Measurements from ENCODE around the gene CSNK1E.

CSNK1E gene

DNA sequence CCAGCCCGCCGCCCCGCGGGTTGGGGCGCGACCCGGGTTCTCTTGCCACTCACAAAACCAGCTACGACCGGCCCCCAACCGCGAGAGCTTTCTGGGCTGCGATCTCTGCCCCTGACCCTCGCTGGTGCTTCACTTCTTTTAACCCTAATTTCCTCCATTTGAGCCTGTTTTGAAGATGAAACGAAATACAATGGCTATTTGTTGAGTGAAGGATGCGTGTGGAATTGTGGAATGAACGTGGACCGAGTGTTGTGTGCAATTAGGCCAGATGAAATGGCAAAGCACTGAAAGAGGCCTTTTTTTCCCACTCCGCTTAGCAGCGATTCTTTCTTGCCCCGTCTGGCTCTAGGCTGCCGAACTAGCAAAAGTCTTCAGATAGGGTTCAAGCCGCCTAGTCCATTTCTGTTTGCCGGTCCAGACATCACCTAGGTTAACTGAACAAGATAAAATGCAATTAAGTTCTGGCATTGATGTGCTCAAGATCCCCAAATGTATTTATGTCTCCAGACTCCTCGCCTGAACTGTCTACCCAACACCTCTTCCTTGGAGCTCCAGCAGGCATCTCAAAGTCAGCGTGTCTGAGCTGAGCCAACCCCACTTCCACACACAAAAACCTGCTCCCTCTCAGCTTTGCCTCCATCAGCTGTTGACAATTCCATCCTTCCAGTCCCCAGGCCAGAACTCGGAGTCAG, 44.0 kb downstream of the CSNK1E start:
- DNase-seq (ENCODE audit: low spot score): no peak

DNA sequence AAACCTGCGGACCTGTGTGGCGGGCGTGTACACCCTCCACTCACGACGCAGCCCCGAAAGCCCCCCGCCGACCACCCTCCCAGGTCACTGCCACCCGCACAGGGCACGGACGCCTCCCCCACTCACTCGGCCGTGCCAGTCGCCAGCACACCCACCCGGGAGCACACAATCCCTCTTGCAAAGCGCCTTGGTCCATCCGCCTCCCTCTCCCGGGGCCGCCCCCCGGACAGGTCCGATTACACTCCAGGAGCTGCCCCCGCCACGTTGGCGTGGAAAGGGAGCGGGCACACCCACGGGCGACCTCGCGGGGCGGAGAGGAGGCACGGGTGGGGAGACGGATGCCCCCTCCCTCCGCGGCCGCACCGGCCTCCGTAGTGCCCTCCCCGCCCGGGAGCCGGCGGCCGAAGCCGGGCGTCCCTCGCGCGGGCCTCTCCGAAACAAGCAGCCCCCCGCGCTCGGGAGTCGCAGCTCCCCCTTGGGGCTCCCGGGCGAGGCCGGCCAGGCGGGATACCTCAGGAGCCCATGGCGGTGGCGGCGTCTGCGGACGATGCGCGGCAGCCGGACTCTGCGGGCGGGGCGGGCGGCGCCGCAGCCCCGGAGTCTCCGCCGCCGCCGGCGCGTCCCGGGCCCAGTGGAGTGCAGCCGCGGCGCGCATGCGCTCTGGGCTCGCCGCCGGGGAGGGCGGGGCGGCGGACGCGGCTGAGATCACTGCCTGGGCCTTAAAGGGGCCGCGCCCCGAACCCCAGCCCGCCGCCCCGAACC, 44.7 kb downstream of the CSNK1E start, which contains the start of gene TMEM184B:
TSS of gene TMEM184B (minus strand) at position 638 of the 762 bp plus-strand sequence. CDS start 25,049 bp downstream, outside the sequence.
- peak; percentile 72 for DNase-seq (ENCODE audit: low spot score)

DNA sequence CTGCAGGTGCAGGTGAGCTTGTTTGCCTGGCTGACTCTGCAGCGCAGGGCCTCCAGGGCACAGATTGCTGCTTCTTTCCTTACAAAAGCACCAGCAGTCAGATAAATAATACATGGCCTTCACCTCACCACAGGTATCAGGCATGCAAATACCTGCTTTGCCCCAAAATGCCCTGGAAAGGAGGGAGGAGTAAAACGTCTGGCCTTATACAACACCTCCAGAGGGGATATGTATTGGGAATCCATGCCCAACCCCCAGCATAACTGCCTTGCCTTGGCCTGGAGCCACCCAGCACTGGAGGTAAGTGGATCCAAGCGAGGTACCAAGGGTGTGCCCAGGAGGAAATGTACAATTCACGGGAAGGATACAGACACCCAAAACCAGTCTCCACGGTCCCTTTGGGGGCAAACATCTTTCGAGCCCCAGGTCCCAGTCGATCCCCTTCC, 45.3 kb downstream of the CSNK1E start:
- DNase-seq (ENCODE audit: low spot score): no peak

DNA sequence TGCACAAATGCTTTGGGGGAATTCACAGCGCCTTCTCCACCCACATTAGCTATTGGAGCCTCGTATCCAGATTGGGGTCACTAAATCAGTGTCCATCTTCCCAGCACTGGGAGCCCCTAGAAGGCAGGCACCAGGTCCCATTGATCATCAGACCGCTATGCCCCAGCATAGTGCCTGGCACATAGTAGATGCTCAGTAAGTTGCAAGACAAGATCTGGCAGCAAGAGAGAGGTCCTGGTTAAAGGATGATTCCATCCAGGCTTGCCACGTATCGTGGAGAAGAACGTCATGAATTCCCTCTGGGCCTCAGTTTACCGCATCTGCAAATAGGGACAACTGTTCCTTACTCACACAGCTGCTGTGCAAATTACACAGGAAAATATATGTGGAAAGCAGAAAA, 46.1 kb downstream of the CSNK1E start:
- no peak for DNase-seq (ENCODE audit: low spot score)

DNA sequence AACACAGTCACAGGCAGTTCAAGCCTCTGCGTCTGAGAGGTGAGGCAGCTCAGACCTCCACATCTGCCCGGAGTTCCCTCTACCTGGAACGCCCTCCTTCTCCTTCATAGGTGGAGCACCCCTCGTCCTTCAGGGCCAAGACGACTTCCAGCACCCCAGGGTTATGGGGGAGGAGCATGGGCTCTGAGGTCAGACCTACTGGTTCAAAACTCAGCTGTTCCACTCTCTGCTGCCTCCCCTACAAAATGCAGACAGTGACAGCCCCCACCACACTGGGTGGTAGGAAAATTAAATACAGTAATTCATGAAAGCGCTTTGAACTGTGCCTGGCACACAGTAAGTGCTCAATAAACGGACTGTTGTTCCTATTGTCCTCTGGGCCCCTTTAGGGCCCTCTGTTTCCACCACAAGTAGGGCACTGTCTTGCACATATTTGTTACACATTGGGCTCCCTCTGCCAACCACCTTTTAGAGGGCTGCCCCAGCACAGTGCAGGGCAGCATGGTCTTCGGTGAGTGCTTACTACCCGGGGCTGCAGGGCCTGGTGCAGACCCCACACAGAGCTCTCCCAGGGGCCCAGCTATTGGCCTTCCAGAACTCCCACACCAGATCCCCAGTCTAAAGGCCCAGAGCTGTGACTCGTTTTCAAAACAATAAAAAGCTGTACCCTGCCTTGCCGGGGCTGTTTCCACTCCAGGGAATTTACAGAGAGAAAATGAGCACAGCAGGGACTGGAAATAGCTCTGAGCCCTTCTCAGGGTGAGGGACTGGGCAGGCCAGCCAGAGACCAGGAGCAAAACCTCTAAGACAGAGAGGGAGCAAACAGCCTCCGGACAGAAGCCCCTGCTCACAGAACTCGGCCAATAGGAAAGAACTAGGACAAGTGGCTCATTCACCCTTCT, 46.9 kb downstream of the CSNK1E start:
- DNase-seq (ENCODE audit: low spot score): no peak

DNA sequence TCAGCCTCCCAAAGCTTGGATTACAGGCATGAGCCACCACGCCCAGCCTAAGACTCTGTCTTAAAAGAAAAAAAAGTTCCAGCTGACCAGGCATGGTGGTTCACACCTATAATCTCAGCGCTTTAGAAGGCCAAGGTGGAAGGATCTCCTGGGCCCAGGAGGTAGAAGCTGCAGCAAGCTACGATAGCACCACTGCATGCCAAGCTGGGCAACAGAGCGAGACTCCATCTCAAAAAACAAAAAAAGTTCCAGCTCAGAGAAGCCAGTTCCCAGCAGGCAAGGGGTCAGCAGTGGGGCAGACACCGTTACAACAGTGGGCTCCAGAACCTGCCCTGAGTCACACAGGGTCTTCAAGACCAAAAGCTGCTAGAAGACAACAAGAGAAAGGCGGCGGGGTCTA, 47.8 kb downstream of the CSNK1E start:
- no peak for DNase-seq (ENCODE audit: low spot score)

DNA sequence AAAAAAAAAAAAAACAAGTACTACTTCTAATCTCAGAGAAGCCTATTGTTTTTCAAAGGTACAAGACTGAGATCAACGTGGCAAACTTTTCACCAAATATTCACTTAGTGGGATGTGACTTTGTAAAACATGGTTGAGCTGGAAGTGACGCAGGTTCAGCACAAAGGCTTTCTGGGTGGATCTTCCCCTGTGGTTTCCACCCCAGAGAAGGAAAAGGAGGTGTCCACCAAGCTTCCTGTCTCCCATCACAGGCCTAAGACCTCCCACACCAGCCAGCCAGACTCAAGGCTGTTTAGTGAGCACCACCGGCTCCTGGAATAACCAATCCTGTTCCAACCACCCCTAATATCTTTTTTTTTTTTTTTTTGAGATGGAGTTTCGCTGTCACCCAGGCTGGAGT, 50.1 kb downstream of the CSNK1E start:
- no peak for DNase-seq (ENCODE audit: low spot score)

DNA sequence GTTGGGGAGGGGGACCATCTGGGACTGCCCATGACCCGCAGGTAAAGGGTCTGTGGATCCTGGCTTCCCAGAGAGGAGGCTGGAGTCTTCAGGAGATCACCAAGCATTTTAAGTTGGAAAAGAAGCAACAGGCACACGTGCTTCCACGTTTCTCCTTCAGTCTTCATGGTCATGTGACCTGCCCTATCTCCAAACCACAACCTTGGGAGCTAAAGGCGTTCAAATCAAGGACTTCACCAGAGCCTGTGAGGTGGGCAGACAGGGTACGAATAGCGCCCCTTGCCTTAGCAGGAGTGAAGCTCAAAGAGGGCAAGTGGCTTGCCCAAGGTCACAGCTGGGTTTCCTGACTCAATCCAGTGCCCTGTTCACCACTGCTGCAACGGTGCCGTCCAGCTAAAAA, 51.1 kb downstream of the CSNK1E start:
- DNase-seq (ENCODE audit: low spot score): no peak

DNA sequence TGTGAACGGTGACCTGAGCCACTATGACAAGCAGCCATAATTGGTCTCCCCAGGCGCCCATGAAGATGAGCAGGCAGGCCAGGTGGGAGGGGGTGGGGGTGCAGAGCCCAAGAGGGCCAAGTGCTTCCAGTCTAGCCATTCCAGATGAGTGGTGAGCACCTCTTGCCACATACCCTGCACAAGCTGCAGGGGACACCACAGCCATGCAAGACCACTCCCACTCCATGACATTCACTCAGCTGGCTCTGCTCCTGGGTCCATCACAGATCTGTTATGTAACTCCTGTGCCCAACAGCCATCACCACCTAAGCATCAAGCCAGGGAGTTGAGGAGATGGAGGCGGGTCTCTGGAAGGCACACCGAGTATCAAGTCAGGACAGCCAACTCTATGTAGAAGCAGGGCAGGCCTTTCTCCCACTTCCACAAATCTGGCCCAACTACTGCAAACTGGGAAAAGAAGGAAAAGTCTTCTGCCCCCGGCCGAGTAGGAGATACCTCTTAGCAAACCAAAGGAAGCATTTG, 52.9 kb downstream of the CSNK1E start:
- DNase-seq (ENCODE audit: low spot score): no peak

DNA sequence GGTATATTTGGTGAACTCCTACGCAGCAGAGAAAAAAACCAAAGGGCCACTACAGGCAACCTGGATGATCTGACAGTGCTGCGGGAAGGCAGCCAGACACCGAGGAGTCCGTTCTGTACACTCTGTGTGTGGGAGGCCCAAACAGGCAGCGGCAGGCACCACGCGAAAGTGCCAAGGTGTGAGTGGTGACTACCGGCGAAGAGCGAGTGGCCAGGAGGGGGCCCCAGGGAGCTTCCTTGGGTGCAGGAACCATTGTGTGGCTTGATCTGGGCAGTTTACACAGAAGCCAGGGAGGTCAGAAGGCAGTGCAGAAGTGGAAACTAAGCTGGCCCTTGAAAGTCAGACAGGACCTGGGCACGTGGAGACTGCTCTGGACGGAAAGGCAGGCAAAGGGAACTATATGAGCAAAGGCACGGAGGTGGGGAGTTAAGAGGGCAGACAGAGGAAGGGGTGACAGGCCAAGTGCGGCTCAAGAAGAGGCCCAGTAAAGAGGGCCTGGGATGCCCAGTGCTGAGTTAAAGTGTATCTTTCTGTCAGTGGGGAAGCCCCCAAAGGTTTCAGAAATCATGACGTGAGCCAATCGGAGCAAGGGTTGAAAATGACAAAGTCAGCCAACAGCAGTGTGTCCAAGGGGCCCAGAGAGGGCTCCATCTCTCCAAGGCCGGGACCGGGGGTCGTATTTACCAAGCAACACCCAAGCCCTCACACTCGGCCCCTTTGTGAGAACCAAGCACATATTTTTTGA, 55.0 kb downstream of the CSNK1E start:
- DNase-seq (ENCODE audit: low spot score): peak; percentile 21

DNA sequence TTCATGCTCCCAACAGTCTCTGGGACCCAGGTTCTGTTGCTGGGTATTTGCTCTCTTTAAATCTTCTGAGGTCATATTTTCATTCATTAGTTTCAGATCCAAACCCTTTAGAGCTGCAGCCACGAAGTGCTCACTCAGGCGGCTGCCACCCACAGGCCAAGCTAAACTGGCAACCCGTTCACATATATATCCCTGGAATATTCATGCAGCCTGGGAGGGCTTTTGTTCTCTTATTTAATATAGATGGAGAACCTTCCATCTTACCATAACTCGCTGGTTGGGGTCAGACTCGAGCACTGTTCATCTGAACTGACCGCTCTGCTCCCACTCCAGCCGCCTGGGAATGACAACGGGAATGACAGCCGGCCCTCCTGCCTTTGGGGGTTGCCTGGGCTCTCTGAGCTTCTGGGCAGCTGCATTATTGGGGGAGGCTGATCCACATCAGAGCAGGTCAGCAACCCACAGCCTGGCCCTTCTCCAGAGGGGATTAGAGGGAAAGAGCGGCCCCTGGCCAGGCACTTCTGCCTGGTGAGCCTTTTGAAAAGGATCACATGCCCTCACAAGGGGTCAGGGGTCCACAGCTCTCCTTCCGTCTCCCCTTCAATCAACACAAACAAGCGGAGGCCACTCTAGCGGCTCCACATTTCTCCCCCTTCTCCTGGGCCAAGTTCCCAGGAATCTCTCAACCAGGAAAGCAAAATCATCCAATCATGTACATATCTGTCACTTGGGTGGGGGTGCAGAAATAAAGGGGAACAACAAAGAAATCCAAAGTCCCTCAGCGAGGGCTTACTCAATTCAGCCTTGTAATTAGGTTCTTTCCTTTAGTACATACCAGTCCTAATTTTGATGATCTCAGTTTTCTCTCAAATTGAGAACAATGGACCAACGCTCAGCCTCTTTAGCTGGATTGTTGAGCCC, 56.2 kb downstream of the CSNK1E start:
- DNase-seq (ENCODE audit: low spot score): no peak

DNA sequence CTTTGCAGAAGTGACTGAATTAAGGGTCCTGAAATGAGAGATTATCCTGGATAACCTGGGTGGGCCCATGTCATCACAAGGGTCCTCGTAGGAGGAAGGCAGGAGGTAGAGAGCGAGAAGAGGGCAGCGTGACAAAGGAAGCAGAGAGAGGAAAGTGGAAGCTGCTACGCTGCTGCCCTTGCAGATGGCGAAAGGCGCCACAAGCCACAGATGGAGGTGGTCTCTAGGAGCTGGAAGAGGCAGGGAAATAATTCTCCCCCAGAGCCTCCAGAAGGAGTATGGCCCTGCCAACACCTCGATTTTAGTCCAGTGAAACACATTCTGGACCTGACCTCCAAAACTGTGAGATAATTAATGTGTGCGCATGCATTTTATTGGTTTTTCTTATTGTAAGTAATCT, 57.9 kb downstream of the CSNK1E start:
- no peak for DNase-seq (ENCODE audit: low spot score)

DNA sequence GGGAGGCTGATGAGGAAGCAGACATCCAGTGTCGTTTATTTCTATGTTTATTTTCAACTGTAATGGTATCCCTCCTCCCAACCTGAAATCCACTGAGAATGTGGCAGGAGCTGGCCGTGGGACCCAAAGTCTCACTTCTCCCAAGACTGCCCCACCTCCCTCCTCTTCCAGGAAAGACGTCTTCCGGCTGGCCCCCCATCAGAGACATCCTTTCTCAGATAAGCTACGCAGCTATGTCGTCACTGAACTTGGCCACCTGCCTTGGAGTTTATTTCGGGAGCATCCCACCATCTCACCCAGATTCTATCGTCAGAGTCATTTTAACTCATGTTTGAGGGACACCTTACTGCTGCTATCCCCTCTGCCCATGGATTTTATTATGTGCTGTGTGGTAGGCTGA, 58.3 kb downstream of the CSNK1E start:
- DNase-seq (ENCODE audit: low spot score): no peak

DNA sequence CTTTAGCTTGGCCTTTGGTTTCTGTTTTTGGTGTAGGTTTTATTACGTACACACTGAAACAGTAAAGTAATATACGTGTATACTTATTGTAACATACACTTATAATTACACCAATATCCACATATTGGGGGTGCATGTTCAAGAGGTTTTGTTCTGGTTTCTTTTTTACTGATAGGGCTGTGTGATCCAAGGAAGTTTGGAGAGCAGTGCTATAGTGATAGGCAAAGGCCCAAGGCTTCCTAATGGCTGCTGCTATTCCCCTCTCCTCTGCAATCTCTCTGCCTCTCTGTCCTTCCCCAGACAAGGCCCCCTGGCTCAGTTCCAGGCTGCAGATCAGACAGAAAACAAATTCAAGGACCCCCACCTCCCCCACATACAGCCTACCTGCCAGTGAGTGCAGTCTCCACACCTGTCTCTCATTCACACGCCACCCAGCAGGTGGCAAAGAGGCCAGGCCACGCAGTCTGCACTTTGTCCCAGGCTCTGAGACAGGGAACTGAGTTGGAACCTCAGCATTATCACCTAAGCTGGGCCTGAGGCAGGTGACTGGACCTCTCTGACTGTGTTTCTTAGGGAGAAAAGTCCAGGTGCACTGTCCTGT, 59.5 kb downstream of the CSNK1E start:
- no peak for DNase-seq (ENCODE audit: low spot score)

DNA sequence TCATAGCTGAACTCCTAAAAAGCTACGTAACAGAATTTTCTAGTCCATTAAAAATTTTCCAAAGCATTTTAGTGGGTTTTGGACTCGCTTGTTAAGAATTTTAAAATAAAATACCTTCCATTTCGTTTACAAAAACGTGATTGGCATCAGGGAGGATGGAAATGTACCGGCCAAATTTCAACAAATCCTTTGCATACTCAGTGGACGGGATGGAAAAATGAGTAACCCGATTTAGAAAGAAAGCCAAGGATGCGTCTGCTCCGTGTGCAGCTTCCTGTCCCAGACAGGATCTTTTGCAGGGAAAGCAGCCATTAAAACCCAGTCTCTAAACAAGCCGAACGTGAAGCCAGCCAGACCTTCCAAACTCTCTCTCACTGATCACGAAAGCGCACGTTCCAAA, 60.1 kb downstream of the CSNK1E start:
- DNase-seq (ENCODE audit: low spot score): no peak

DNA sequence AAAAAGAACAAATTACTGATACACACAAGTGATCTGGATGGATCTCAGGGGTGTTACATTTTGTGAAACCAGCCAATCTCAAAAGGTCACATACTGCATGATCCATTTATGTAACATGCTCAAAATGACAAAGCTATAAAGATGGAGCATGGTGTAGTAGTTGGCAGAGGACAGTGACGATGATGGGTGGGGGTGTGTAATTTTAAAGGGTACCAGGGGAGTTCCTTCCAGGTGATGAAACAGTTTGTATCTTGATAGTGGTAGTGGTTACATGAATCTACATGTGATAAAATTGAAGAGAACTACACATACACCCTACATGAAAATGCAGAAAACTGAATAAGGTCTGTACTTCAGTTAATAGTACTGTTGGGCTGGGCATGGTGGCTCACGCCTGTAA, 61.5 kb downstream of the CSNK1E start:
- no peak for DNase-seq (ENCODE audit: low spot score)

DNA sequence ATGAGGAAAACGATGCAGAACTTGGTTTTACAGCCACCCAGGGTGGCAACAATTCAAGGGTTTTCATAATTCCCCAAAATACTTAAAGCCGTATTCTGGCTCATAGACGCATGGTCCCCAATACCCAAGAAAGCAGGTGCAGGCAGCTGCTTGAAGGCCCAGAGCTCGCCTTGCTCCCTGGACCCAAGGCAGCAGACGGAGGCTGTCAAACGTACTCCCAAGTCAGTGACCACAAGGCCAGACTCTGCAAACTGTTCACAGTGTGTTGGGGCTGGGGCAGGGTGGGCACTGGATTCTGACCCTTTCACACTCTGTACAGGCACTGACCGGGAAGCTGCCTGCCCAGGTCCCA, 65.9 kb downstream of the CSNK1E start:
- DNase-seq (ENCODE audit: low spot score): no peak

DNA sequence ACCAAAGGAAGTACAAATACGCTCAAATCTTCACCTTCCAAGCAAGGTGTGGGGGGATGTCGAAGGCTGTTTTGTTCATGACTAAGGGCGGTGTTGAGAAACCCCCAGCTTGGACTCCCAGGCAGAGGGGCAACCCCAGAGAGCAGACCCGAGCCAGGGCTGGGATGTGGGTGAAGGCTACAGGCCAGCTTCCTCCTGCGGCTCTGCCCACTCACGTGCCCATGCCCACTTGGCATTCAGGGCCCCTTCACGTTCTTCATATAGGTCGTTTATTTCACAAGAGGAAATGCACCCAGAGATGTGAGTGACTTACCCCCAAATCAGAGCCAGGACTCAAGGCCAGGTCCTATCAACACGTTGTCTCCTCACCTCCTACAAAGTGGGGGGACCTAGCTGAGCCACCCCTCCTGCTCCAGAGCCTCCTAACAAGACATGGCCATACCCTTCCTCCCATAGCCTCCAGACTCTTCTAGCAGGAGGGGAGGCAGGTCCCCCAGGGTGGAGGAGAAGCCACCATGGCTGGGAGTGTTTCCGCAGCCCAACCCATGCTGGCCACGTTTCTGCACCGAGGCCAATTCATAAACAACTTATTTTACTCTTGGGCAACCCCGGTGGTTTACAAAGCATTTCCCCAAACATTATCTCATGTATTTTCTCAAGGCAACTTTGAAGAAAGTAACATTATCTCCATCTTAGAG, 66.4 kb downstream of the CSNK1E start:
- no peak for DNase-seq (ENCODE audit: low spot score)

DNA sequence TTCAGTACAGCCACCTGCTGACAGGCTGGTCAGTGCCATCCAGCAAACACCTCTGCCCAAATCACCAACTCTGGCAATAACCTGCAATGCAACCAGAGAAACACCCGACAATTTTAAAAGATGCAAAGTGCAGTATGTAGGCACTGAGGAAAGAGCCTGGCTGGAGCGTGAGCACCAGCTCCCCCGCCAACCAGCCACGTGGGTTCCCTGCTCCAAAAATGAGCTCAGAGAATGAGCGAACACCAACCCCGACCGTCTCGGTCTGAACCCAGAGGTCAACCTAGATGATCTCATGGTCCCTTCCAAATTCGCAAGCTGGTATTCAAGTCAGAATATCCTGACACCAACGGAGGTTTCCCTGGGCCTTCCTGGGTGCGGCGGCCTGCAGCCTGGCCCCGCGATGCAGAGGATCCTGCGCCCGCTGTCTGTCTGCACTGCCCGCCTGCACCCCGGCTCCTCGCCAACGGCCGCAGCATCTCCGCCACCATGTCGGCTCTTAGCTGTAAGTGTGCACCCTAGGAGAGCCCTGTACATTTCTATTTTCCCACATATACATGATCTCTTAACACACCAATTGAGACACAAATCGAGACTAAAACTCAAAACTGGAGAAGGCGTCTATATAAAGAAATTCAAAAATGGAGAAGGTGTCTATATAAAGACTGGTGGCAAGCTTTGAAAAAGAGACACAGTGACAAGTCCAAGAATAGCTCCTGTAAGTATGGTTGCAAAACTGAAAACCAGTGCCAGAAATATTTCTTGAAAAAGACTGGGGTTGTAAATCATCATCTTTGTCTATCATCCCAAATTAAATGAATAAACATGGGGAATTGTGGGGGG, 67.2 kb downstream of the CSNK1E start:
- DNase-seq (ENCODE audit: low spot score): no peak
